Stimulated activated CD4-positive, alpha-beta T cell treated with anti-CD3 and anti-CD28 coated beads, Interleukin-1b, Interleukin-23, amount 100 ng/mL, for 4 hours (primary cell): ENCODE results near the gene RCAN3.
"Not testable (repeated sequence)": the region's sequence is repeated elsewhere in the genome, so short reads cannot be mapped to it uniquely, and the experiment has no call there.

Source experiments
- DNase-seq, 2 donors: peaks; one replicate each; pipeline ENCODE4 v3.0.0-alpha.2; 2020; ENCODE audit warnings: low read depth in 2 of 2

Gene RCAN3

DNA sequence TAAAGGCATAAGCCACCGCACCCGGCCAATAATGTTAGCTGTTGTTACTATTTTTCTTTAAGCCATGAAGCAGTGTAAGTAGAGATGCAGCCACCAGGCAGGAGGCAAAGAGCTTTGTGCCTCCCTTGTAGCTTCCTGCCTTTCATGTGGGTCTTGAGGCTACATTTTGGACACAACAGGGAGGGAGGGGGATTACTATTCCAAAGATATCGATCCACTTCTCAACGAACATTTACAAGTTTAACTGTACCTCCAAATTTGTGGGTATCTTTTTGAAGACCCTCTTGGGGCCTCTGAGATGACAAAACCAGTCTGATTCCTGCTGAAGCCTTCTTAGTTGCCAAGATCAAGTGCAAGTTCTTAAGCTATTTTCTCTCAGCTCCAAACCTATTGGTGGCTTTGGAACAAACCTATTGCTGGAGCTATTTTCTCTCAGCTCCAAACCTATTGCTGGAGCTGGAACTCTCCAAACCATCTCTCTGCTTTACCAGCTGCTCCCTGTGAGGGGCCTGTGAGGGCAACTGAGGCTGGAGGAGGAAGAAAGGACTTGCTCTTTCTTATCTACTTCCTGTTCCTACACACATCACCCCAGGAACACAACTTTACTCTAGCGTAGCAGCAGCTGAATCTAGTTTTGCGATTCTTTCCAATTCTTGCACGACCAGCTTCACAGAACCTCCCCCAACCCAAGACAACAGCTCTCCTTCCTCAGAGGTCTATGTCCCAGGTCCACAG lies 16.1 kb upstream of the RCAN3 start:
- no peak for DNase-seq

- DNase-seq, result no peak
Observed at GRCh38 chr1:24487455-24487854, 15.2 kb upstream of the RCAN3 start.

DNA sequence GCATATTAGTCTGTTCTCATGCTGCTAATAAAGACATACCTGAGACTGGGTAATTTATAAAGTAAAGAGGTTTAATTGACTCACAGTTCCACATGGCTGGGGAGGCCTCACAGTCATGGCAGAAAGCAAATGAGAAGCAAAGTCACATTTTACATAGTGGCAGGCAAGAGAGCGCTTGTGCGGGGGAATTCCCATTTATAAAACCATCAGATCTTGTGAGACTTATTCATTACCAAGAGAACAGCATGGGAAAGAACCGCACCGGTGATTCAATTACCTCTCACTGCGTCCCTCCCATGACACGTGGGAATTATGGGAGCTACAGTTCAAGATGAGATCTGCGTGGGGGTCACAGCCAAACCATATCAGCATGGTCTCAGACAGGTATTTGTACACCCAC lies 14.5 kb upstream of the RCAN3 start:
- peak; percentile 36 to 53 for DNase-seq

- no peak for DNase-seq
Observed at GRCh38 chr1:24489674-24490073, 13.0 kb upstream of the RCAN3 start.

- DNase-seq, result no peak
Observed at GRCh38 chr1:24490101-24490781, 12.4 kb upstream of the RCAN3 start.

GRCh38 chr1:24491577-24492360 lies 10.9 kb upstream of the RCAN3 start:
- no peak for DNase-seq

DNA sequence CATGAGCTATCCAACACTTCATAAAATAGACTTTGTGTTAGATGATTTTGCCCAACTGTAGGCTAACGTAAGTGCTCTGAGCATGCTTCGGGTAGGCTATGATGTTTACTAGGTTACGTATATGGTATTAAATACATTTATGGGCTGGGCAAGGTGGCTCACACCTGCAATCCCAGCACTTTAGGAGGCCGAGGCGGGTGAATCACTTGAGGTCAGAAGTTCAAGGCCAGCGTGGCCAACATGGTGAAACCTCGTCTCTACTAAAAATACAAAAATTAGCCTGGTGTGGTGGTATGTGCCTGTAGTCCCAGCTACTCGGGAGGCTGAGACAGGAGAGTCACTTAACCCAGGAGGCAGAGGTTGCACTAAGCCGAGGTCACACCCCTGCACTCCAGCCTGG lies 9.7 kb upstream of the RCAN3 start:
- not testable (repeated sequence) for DNase-seq

DNA sequence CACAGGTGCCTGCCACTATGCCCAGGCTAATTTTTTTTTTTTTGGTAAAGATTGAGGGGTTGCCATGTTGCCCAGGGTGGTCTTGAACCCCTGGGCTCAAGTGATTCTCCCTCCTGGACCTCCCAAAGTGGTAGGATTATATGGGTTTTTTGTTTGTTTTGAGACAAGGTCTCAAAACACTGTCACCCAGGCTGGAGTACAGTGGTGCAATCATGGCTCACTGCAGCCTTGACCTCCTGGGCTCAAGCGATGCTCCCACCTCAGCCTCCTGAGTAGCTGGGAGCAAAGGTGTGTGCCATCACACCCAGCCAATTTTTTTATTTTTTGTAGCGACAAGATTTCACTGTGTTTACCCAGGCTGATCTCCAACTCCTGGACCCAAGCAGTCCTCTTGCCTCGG lies 8.9 kb upstream of the RCAN3 start:
- DNase-seq, result no peak

- no peak for DNase-seq
Observed at GRCh38 chr1:24498589-24498988, 4.0 kb upstream of the RCAN3 start.

GRCh38 chr1:24500448-24501048 lies 2.1 kb upstream of the RCAN3 start:
- DNase-seq, result no peak

- no peak for DNase-seq
Observed at GRCh38 chr1:24501371-24502064, 1.1 kb upstream of the RCAN3 start.

- DNase-seq, result peak; percentile 60 to 62
Observed at GRCh38 chr1:24502065-24502708, 449 bp upstream of the RCAN3 start.

DNA sequence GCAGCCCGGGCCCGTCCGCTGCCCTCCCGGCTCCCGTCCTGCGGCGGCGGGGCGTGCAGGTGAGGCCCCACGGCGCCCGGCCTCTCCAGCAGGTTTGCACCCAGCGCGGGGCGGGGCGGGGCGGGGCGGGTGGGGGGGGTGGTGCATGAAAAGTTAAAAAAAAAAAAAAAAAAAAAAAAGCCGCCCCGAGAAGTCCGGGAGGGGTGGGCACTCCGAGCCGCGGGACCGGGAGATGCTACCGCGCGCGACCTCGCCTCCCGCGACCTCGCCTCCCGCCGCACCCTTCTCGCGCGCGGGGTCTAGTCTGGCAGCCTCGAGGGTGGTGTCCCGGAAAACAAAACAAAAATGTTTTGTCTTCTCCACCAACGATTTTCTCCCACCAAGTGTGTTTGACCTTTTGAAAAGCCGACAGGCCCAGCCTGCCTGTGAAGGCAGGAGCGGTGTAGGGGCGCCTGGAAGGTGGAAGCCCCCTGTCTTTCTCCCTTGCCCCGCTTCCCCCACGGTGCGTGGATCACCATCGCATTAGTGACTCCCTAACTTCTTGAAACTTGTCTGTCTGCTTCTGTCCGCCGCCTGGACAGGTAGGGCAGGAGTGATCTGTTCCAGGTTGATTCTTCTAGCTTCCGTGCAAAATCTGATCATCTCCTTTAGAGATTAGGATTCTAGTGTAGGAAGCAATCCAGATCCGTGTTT lies 569 bp downstream of the RCAN3 start:
- DNase-seq, result no peak

DNA sequence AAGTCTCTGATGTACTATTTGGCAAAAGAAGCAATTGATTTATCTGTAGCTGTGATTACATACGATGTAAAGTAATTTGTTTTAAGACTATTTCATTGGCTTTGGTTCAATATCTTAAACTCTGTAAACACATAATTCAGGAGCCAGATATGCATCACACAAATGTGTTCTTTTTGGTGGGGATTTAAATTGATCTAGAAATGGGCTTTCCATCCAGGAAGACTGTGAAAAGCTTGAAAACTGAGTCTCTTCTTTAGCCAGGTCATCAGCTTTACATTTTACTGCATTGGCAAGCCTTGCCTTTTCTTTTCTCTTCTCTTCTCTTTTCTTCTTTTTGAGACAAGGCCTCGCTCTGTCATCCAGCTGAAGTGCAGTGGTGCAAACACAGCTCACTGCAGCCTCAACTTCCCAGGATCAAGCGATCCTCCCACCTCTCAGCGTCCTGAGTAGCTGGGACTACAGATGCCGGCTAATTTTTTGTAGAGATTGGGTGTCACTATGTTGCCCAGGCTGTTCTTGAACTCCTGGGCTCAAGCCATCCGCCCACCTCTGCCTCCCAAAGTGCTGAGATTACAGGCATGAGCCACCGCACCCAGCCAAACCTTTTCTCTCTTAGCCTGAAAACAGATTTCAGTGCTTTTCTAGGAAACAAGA lies 1.4 kb downstream of the RCAN3 start:
- no peak for DNase-seq

- no peak for DNase-seq
Observed at GRCh38 chr1:24504560-24504959, 1.9 kb downstream of the RCAN3 start.

GRCh38 chr1:24505816-24506215 lies 3.2 kb downstream of the RCAN3 start:
- DNase-seq, result no peak

- no peak for DNase-seq
Observed at GRCh38 chr1:24506691-24507381, 4.2 kb downstream of the RCAN3 start.

DNA sequence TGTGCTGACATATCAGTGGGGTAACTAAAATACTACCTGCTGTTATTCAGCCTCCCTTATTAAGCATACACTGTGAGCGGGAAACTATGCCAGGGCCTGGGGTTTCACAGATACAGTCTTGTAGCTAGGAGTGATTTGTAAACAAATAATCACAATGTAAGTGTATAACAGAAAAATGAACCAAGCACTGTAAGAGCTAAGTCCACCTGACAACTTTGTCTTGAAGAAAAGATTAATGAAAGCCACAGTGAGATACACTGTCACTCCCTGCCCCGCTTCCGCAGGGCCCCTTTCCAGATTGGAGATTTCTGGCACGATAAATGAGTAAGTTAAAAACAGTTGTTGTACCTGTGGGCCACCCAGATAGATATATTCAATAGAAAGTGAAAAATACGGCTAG lies 4.8 kb downstream of the RCAN3 start:
- DNase-seq, result no peak

DNA sequence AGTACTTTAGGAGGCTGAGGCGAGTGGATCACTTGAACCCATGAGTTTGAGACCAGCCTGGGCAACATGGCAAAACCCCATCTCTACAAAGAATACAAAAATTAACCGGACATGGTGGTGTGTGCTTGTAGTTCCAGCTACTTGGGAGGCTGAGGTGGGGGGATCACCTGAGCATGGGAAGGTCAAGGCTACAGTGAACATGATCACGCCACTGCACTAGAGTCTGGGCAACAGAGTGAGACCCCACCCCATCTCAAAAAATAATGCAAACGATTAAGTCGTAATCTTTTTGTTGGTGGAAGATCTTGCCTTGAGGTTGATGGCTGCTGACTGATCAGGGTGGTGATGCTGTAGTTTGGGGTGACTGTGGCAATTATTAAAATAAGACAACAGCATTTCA lies 6.3 kb downstream of the RCAN3 start:
- no peak for DNase-seq
